GM21717 (cell line): Measurements from ENCODE around the gene ZNF384.

Source experiments
- ATAC-seq: cut with Tn5 transposase; IDR thresholded peaks from one replicate; pipeline ENCODE4 v1.9.1; 2021; ENCODE audit warnings: mild to moderate bottlenecking, moderate library complexity; ENCODE audit not compliant: unreplicated experiment

Gene ZNF384

DNA sequence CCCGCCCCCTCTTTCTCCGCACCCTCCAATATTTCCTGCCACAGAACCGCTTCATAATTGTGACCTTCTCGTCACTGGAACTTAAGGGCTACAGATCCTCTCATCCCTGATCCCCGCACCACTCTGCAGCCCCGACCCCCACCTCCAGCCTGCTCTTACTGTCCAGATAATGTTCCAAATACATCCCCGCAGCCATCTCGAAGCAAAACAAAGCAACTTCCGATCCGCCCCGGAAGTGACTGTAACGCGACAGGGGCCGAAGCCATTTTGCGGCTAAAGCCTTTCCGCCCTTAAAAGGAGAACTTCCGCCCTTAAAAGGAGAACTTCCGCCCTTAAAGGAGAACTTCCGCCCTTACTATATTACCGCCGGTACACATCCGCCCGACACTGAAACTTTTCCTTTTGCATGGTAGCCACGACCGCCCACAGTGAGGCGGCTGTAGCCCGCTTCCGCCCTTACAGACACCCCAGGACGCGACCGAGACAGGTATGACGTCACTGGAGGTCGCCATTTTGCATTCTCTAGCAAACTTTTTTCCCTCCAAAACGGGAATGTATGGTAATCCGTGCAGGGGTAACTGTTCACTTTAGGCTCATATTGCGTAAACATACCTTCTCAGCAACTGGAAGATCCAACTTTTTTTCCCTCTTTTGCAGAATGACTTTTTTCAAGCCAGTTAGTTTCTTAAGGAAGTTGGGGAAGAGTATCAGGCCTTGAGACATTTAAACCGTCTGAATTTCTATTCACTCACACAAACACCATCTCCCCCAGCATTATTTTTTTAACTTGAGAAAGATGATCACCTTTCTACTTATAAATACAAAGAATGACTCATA is 26.1 kb downstream of the ZNF384 start, which contains the start of gene ING4:
ING4 (minus strand) TSS at position 214 of the 837 bp plus-strand sequence; CDS start at position 196, 18 bp downstream.
- peak; percentile 84 for ATAC-seq

GRCh38 chr12:6662602-6662905 is 26.6 kb downstream of the ZNF384 start:
- ATAC-seq: no peak

GRCh38 chr12:6653987-6654386 is 35.2 kb downstream of the ZNF384 start:
- no peak for ATAC-seq

GRCh38 chr12:6653342-6653741 is 35.8 kb downstream of the ZNF384 start:
- no peak for ATAC-seq

GRCh38 chr12:6652391-6652790 is 36.8 kb downstream of the ZNF384 start:
- no peak for ATAC-seq

GRCh38 chr12:6650832-6651231 is 38.3 kb downstream of the ZNF384 start:
- no peak for ATAC-seq

DNA sequence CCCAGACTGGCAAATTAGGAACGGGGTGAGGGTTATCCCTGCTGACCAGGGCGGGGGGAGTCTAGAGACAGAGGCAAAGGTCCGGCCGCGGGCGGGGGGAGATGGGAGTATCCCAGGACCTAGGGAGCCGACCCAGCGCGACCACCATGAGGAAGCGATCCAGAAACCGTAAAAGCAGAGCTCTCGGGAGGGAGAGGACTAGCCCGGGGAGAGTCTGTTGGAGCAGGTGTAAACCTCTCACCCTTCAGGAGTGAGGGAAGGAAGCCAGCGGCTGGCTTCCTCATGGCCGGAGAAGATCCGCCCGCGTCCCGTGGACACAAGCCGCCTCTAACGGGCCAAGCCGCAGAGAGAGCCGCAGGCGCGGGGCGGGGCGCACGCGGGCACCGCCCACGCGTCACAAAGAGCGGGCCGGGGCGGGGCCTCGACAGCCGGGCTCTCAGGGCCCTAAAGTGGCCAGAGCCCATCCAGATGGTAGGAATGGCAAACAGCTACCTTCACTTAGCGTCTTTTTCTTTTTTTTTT is 42.0 kb downstream of the ZNF384 start, which contains the start of gene ACRBP:
ACRBP (minus strand) TSS at position 350 of the 522 bp plus-strand sequence; CDS start at position 284, 66 bp downstream.
- no peak for ATAC-seq

GRCh38 chr12:6646276-6647082 is 42.7 kb downstream of the ZNF384 start:
- ATAC-seq: no peak

- ATAC-seq: no peak
Measured at GRCh38 chr12:6644903-6645302, 44.3 kb downstream of the ZNF384 start.

DNA sequence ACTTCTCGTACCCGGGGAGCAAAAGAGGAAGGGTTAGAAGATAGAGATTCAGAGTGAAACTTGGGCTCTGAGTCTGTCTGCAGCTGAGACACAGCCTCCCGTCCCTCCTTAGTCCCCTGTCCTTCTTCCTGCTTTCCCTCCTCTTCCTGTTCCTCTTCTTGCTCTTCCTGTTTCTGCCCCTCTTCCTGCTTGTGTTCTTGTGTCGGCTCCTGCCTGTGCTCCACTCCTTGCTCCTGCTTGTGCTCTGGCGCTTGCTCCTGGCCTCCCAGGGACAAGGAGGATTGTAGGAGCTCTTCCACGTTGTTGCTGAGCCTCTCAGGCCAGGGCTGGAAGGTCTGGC is 44.9 kb downstream of the ZNF384 start:
- ATAC-seq: no peak

DNA sequence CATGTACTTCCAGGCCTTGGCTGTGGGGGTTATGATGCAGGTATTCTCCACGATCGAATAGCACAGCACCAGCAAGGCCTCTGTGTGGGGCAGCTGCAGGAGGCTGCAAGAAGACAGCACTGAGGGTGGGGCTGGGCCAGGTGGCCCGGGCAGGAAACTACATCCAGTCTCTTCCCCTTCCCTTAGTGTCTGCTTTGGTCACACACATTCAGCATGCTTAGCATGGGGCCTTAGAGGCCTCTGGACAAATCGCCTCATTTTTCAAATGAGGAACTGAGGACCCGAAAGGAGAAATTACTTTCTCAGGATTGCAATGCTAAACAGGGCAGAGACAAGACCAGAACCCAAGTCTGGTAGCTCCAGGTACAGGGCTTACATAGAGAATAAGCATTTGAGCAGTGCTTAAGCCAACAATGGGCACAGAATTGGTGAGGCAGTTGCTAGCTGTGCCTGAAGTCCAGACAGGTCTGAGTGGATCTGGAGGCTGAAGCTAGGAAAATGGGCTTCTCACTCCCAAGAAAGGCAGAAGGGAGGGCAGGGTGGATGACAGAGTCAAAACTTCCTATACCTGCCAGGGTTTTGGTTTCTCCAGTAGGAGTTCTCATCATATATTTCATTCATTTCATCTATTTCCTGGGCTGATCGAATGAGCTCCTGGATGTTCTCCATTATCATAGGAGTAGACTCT is 45.5 kb downstream of the ZNF384 start:
- ATAC-seq: no peak

- no peak for ATAC-seq
Measured at GRCh38 chr12:6641131-6641530, 48.0 kb downstream of the ZNF384 start.

GRCh38 chr12:6640497-6640896 is 48.7 kb downstream of the ZNF384 start:
- ATAC-seq: no peak

DNA sequence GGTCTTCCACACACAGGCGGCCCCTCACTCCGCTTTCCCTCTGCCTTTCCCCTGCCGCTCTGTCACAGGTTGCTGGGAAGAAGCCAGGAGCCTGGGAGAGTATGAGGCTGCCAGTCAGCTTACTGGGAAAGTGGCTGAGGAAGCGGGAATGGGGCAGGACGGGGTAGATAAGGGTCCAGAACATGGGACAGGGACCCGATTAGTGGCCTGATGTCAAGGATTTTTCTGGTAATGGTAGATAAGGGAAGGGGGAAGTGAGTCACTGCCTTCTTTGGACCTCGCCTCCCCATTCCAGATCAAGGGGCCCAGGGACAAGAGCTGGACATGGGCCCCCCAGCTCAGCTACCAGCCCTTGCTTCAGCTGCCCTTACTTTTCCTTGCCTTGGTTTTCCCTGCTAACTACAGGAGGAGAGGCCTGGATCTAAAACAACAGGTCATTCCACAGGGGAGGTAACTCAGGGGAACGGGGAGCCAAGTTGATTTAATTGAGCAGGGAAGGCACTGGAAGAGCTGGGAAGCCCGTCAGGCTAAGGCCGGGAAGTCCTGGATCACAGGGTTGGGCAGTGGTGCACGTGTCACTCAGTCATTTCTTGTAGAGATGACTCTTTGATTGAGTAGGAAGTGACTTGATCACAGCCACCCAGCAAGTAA is 49.9 kb downstream of the ZNF384 start:
- no peak for ATAC-seq

GRCh38 chr12:6638305-6638704 is 50.9 kb downstream of the ZNF384 start:
- no peak for ATAC-seq

- ATAC-seq: no peak
Measured at GRCh38 chr12:6635856-6636531, 53.2 kb downstream of the ZNF384 start, which contains the start of gene LPAR5. Gene LPAR5, minus strand, starts transcription at chr12:6635959. Its CDS starts 14,711 bp downstream, at chr12:6621248.

GRCh38 chr12:6635375-6635855 is 53.8 kb downstream of the ZNF384 start:
- no peak for ATAC-seq

DNA sequence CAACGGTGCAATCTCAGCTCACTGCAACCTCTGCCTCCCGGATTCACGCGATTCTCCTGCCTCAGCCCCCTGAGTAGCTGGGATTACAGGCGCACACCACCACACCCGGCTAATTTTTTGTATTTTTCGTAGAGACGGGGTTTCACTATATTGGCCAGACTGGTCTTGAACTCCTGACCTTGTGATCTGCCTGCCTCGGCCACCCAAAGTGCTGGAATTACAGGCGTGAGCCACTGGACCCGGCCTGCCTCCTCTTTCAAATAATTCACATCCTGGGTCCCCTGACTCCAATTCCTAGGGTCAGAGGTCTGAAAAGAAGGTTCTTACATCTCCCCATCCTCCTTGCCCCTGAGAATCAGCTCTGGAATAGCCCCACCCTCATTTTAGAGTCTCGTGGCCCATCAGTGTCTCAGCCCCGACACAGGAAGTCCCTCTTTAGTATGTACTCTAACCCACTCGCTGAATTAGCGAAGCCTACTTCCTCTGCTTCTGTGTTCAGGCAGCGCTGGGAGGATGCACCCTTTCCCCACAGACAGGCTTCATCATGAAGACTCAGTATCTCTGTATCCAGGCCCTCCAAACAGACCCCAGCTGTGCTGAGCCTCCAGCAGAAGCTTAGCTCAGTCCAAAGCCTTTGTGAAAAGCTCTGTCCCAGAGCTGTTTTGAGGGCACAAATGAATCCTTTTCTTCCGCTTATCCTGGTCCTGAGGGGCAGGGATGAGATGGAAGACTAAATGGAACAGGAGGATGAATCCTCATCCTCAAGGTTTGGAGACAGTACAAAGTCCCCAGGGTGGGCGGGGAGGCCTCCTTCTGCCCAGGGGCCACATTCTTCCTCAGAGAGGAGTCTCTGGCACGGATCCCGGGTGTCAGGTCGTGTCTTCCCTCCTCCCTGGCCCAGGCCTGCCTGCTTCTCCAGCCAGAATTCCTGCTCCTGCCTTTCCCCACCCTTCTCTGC is 56.9 kb downstream of the ZNF384 start:
- peak; percentile 68 for ATAC-seq

- ATAC-seq: no peak
Measured at GRCh38 chr12:6631549-6631961, 57.6 kb downstream of the ZNF384 start.
